HCT116 (cell line): ENCODE data around the gene PDHX. TPM values are rescaled to one million over a fixed set of nuclear protein-coding genes. Genes with fewer than 3 reads are reported as not detected.

Experiments used
- ATAC-seq: fragments of 200-7000 bp; cut with Tn5 transposase; 2 replicates; pipeline ENCODE4 v1.9.1; 2020; ENCODE audit warnings: mild to moderate bottlenecking, moderate library complexity
- BruUV-seq: library from RNA; stranded (reverse); fragments of 400-500 nt; replicated peaks from 2 replicates; lab custom pipeline; 2021; lab: Mats Ljungman, UMichigan
- CTCF ChIA-PET: fragments of 300-600 bp; sonication (Branson Sonifier 250); formaldehyde crosslinking; loops from one replicate; lab custom pipeline; 2021; ENCODE audit warnings: antibody characterized with exemption; lab: Charles Lee
- POLR2A ChIA-PET: fragments of 300-600, 350-600 bp; sonication (Branson Sonifier 250); formaldehyde crosslinking; loops from one replicate; lab custom pipeline; 2021; ENCODE audit warnings: antibody characterized with exemption; lab: Charles Lee
- RAD21 ChIA-PET, 2 experiments: fragments of 300-600 bp; sonication (Branson Sonifier 250); formaldehyde crosslinking; loops; one replicate each; lab custom pipeline; 2023; ENCODE audit warnings: low total read pairs in 2 of 2; ENCODE audit not compliant: uncharacterized antibody in 2 of 2, unreplicated experiment in 2 of 2, low non-redundant PET in 1 of 2; lab: Charles Lee
- DNase-seq: peaks from one replicate; pipeline ENCODE4 v3.0.0-alpha.2; 2010; ENCODE audit warnings: low read depth, low spot score
- H2AFZ ChIP-seq: fragments of 200-600 bp; shearing (Covaris generic), sonication (generic); 2 replicates; pipeline ENCODE4 v1.6.1; 2017; ENCODE audit warnings: low read depth, mixed run types, mixed read lengths, antibody characterized with exemption, low read length; ENCODE audit not compliant: poor library complexity, severe bottlenecking
- H3K27ac ChIP-seq: 2 replicates; pipeline ENCODE4 v1.5.1; 2012; ENCODE audit warnings: low read depth, low read length
- H3K27me3 ChIP-seq: fragments of 200-600 bp; sonication (generic); 2 replicates; pipeline ENCODE4 v1.6.1; 2016; ENCODE audit warnings: mixed run types, low read length, mixed read lengths; ENCODE audit not compliant: insufficient read depth
- H3K36me3 ChIP-seq, 2 experiments: fragments of 200-500 bp in 1 of 2; fragments of 200-600 bp in 1 of 2; sonication (Bioruptor generic) in 1 of 2; sonication (generic) in 1 of 2; 2 replicates each; pipeline versions ENCODE4 v1.5.1 to v1.6.1; 2014 to 2016; ENCODE audit warnings: low read length in 2 of 2, inconsistent platforms in 1 of 2, mixed read lengths in 1 of 2, mixed run types in 1 of 2; ENCODE audit not compliant: insufficient read depth in 2 of 2, control insufficient read depth in 1 of 2
- H3K4me1 ChIP-seq, 2 experiments: fragments of 200-600 bp in 1 of 2; sonication (generic) in 1 of 2; 2 replicates each; pipeline versions ENCODE4 v1.5.1 to v1.6.1; 2012 to 2017; ENCODE audit warnings: low read length in 2 of 2, inconsistent platforms in 1 of 2, mild to moderate bottlenecking in 1 of 2, mixed read lengths in 1 of 2, mixed run types in 1 of 2, moderate library complexity in 1 of 2; ENCODE audit not compliant: insufficient read depth in 2 of 2, control insufficient read depth in 1 of 2
- H3K4me2 ChIP-seq: fragments of 200-600 bp; sonication (generic); 2 replicates; pipeline ENCODE4 v1.6.1; 2017; ENCODE audit warnings: mixed run types, low read length, mixed read lengths
- H3K4me3 ChIP-seq, 2 experiments: fragments of 200-600 bp in 1 of 2; sonication (generic) in 1 of 2; replicated peaks in 1 of 2; 2 replicates each; pipeline ENCODE4 v1.5.1; 2011 to 2016; ENCODE audit warnings: low read length in 2 of 2, control low read depth in 1 of 2, low read depth in 1 of 2, mild to moderate bottlenecking in 1 of 2, mixed read lengths in 1 of 2, mixed run types in 1 of 2
- H3K79me2 ChIP-seq: fragments of 200-600 bp; sonication (generic); 2 replicates; pipeline ENCODE4 v1.6.1; 2017; ENCODE audit warnings: mild to moderate bottlenecking, mixed run types, low read length, moderate library complexity, mixed read lengths; ENCODE audit not compliant: insufficient read depth
- H3K9ac ChIP-seq: fragments of 200-600 bp; sonication (generic); 2 replicates; pipeline ENCODE4 v1.6.1; 2016; ENCODE audit warnings: low read length, mixed read lengths
- H3K9me2 ChIP-seq: fragments of 200-600 bp; sonication (generic), shearing (Covaris generic); 2 replicates; pipeline ENCODE4 v1.6.1; 2017; ENCODE audit warnings: mixed run types, mild to moderate bottlenecking, moderate library complexity; ENCODE audit not compliant: insufficient read depth
- H3K9me3 ChIP-seq, 2 experiments: fragments of 200-500 bp in 1 of 2; fragments of 200-600 bp in 1 of 2; sonication (Bioruptor generic) in 1 of 2; sonication (generic) in 1 of 2; 2 replicates each; pipeline ENCODE4 v1.6.1; 2014 to 2017; ENCODE audit warnings: low read length in 2 of 2, mixed read lengths in 2 of 2, inconsistent platforms in 1 of 2, low read depth in 1 of 2, mild to moderate bottlenecking in 1 of 2, mixed run types in 1 of 2, moderate library complexity in 1 of 2; ENCODE audit not compliant: control insufficient read depth in 1 of 2, insufficient read depth in 1 of 2
- H4K20me1 ChIP-seq: fragments of 200-600 bp; sonication (generic), shearing (Covaris generic); 2 replicates; pipeline ENCODE4 v1.6.1; 2017; ENCODE audit warnings: mixed run types, mild to moderate bottlenecking, moderate library complexity; ENCODE audit not compliant: insufficient read depth
- CBX3 ChIP-seq: IDR thresholded peaks from 2 replicates; pipeline ENCODE4 v1.6.1; 2012; ENCODE audit warnings: low read depth
- CEBPB ChIP-seq: IDR thresholded peaks from 2 replicates; pipeline ENCODE4 v1.6.1; 2012; ENCODE audit warnings: low read depth
- EGR1 ChIP-seq: IDR thresholded peaks from 2 replicates; pipeline ENCODE4 v1.6.1; 2012; ENCODE audit warnings: low read depth
- ELF1 ChIP-seq: IDR thresholded peaks from 2 replicates; pipeline ENCODE4 v1.6.1; 2012; ENCODE audit warnings: low read depth, borderline replicate concordance
- JUND ChIP-seq: IDR thresholded peaks from 2 replicates; pipeline ENCODE4 v1.6.1; 2012
- POLR2A ChIP-seq: IDR thresholded peaks from 2 replicates; pipeline ENCODE4 v1.7.0; 2011; ENCODE audit warnings: borderline replicate concordance; ENCODE audit not compliant: insufficient read depth, insufficient read length; ENCODE audit errors: extremely low read depth
- POLR2AphosphoS5 ChIP-seq: IDR thresholded peaks from 2 replicates; pipeline ENCODE4 v1.6.1; 2011; ENCODE audit warnings: mild to moderate bottlenecking, low read depth, low read length, moderate library complexity
- RAD21 ChIP-seq: IDR thresholded peaks from 2 replicates; pipeline ENCODE4 v1.6.1; 2012; ENCODE audit warnings: low read depth, mild to moderate bottlenecking
- REST ChIP-seq: IDR thresholded peaks from 2 replicates; pipeline ENCODE4 v1.6.1; 2012; ENCODE audit warnings: low read depth
- SIN3A ChIP-seq: IDR thresholded peaks from 2 replicates; pipeline ENCODE4 v1.6.1; 2012; ENCODE audit warnings: low read depth
- SP1 ChIP-seq: IDR thresholded peaks from 2 replicates; pipeline ENCODE4 v1.6.1; 2012; ENCODE audit warnings: low read depth
- SRF ChIP-seq: IDR thresholded peaks from 2 replicates; pipeline ENCODE4 v1.6.1; 2012; ENCODE audit warnings: low read depth
- TCF7L2 ChIP-seq: IDR thresholded peaks from 2 replicates; pipeline ENCODE4 v1.7.0; 2011; ENCODE audit warnings: borderline replicate concordance, inconsistent platforms; ENCODE audit not compliant: insufficient read depth, insufficient read length; ENCODE audit errors: extremely low read depth
- YY1 ChIP-seq: IDR thresholded peaks from 2 replicates; pipeline ENCODE4 v1.6.1; 2011; ENCODE audit warnings: low read length, low read depth, moderate library complexity, mild to moderate bottlenecking; ENCODE audit not compliant: insufficient replicate concordance; ENCODE audit errors: extremely low read depth
- ZBTB33 ChIP-seq: IDR thresholded peaks from 2 replicates; pipeline ENCODE4 v1.6.1; 2011; ENCODE audit warnings: mild to moderate bottlenecking, low read length, moderate library complexity; ENCODE audit not compliant: insufficient replicate concordance; ENCODE audit errors: extremely low read depth
- ZFX ChIP-seq: fragments of 450-650 bp; IDR thresholded peaks from 2 replicates; pipeline ENCODE4 v1.6.1; 2017
- ZNF274 ChIP-seq: fragments of 200-500 bp; sonication (Bioruptor generic); IDR thresholded peaks from 2 replicates; pipeline ENCODE4 v1.6.1; 2014; ENCODE audit warnings: mild to moderate bottlenecking, low read depth, low read length, inconsistent platforms
- intact Hi-C: fragments of 100-400 bp; cut with micrococcal nuclease; formaldehyde crosslinking; loops from 2 replicates; pipeline ENCODE4 v1.10.0; 2022
- total RNA-seq: library from RNA; stranded (reverse); gene quantifications from one replicate; pipeline ENCODE4 v1.2.1, GENCODE V29; 2021; ENCODE audit not compliant: unreplicated experiment

Gene PDHX
- total RNA-seq, 1 experiment from 2014 or later = 36.6 TPM

DNA sequence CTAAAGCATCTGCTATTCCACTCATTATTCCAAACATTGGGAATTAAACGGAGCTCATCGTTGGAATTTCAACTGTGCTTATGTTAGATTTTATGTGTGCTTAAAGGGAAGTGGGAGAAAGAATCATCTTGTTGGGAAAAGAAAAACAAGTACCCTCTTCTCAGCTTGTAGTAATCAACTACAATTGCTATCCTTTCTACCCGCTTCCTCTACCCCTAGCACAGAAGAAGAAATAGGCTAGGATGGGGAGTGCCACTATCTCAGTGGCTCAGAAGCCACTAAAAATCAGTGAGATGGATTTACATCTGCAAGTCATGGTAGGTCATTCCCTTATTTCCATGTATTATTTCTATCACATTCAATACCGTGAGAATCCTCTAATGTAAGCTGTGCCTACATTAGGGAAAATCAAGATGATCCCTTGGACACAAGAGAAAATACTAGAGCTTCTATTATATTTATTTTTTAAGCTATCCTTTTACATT lies 124.7 kb downstream of the PDHX start (continued):
- TF ChIP-seq ZBTB33 (no peak), ZNF274 (no peak)

GRCh38 chr11:35042224-35042623 lies 125.8 kb downstream of the PDHX start:
- Histone ChIP-seq H3K4me3 (no peak overlapping the region), H3K9ac (no peak overlapping the region), H3K9me2 (no peaks in the 10 kb centered on the region), H3K4me2 (no peak overlapping the region), H3K79me2 (no peaks in the 10 kb centered on the region), H3K27me3 (no peaks in the 10 kb centered on the region), H2AFZ (no peak overlapping the region), H3K9me3 (no peaks in the 10 kb centered on the region), H3K36me3 (no peaks in the 10 kb centered on the region), H4K20me1 (no peaks in the 10 kb centered on the region), H3K27ac (no peak overlapping the region), H3K4me1 (peaks cover 5 to 32% of the 10 kb centered on the region in 2 experiments; a peak in 2 of 4 replicates)
- ChIA-PET POLR2A (no interaction called here), RAD21 (no interaction called here), CTCF (no interaction called here)
- ATAC-seq (no peak), DNase-seq (no peak)
- intact Hi-C loops = no loop called here
- BruUV-seq = no TSS peak
- TF ChIP-seq RAD21 = no peak
- no peak for TF ChIP-seq CBX3
- TF ChIP-seq ZBTB33 = no peak
- no peak for TF ChIP-seq POLR2A
- no peak for TF ChIP-seq SRF
- TF ChIP-seq REST = no peak
- TF ChIP-seq TCF7L2 = no peak
- no peak for TF ChIP-seq ELF1
- no peak for TF ChIP-seq YY1
- TF ChIP-seq ZFX = no peak
- TF ChIP-seq SIN3A = no peak
- no peak for TF ChIP-seq SP1
- TF ChIP-seq JUND = no peak
- no peak for TF ChIP-seq EGR1
- TF ChIP-seq CEBPB = no peak
- TF ChIP-seq POLR2AphosphoS5 = no peak
